Mononuclear cell (primary cell): ENCODE results near the gene SYT15. TPM values are rescaled to one million over a fixed set of nuclear protein-coding genes. Genes with fewer than 3 reads are reported as not detected.
"Not testable (repeated sequence)": the region's sequence is repeated elsewhere in the genome, so short reads cannot be mapped to it uniquely, and the experiment has no call there.

Source experiments
- H3K27me3 ChIP-seq: 2 replicates; pipeline ENCODE4 v1.6.0; 2011; ENCODE audit warnings: low read length, control low read depth; ENCODE audit not compliant: insufficient read depth
- H3K4me1 ChIP-seq: 2 replicates; pipeline ENCODE4 v1.5.1; 2011; ENCODE audit warnings: mild to moderate bottlenecking, low read length, control low read depth; ENCODE audit not compliant: insufficient read depth
- H3K4me3 ChIP-seq: 2 replicates; pipeline ENCODE4 v1.5.1; 2011; ENCODE audit warnings: mild to moderate bottlenecking, low read length, moderate library complexity
- H3K9me3 ChIP-seq: 2 replicates; pipeline ENCODE4 v1.5.1; 2011; ENCODE audit warnings: low read depth, mild to moderate bottlenecking, control low read depth, low read length
- total RNA-seq: library from RNA; depleted of rRNA; stranded (reverse); fragments of >200 nt; gene quantifications from one replicate; pipeline ENCODE4 v1.2.3, GENCODE V29; 2012

The SYT15 gene
- total RNA-seq, 1 donor, result 0.10 TPM

- Histone ChIP-seq H3K4me3 (no peak overlapping the region), H3K9me3 (no peaks in the 10 kb centered on the region), H3K27me3 (peaks cover 38% of the 10 kb centered on the region), H3K4me1 (no peaks in the 10 kb centered on the region)
These were observed 18.5 kb upstream of the SYT15 start for GRCh38 chr10:46560381-46560780.

GRCh38 chr10:46560952-46561351 lies 18.0 kb upstream of the SYT15 start:
- no peaks in the 10 kb centered on the region for H3K4me1 ChIP-seq
- no peaks in the 10 kb centered on the region for H3K9me3 ChIP-seq
- H3K27me3 ChIP-seq, result peaks cover 32% of the 10 kb centered on the region
- no peak overlapping the region for H3K4me3 ChIP-seq

GRCh38 chr10:46565591-46566332 lies 13.2 kb upstream of the SYT15 start:
- not testable (repeated sequence) for H3K27me3 ChIP-seq, H3K4me3 ChIP-seq, H3K9me3 ChIP-seq, H3K4me1 ChIP-seq

GRCh38 chr10:46567151-46567550 lies 11.8 kb upstream of the SYT15 start:
- not testable (repeated sequence) for H3K9me3 ChIP-seq, H3K4me3 ChIP-seq, H3K27me3 ChIP-seq, H3K4me1 ChIP-seq

GRCh38 chr10:46570655-46571054 lies 8.3 kb upstream of the SYT15 start:
- H3K27me3 ChIP-seq, H3K4me3 ChIP-seq, H3K4me1 ChIP-seq, H3K9me3 ChIP-seq: not testable (repeated sequence)

- not testable (repeated sequence) for H3K4me3 ChIP-seq, H3K4me1 ChIP-seq, H3K9me3 ChIP-seq, H3K27me3 ChIP-seq
These were observed 6.2 kb upstream of the SYT15 start for GRCh38 chr10:46572765-46573164.

- H3K4me3 ChIP-seq, H3K27me3 ChIP-seq, H3K9me3 ChIP-seq, H3K4me1 ChIP-seq: not testable (repeated sequence)
These were observed 5.6 kb upstream of the SYT15 start for GRCh38 chr10:46573314-46573713.

GRCh38 chr10:46573884-46574283 lies 5.0 kb upstream of the SYT15 start:
- not testable (repeated sequence) for H3K4me3 ChIP-seq

GRCh38 chr10:46577624-46578473 lies 1.1 kb upstream of the SYT15 start:
- H3K4me3 ChIP-seq, H3K27me3 ChIP-seq, H3K9me3 ChIP-seq: not testable (repeated sequence)

More at GRCh38 chr10:46573884-46574283, 5.0 kb upstream of the SYT15 start:
- not testable (repeated sequence) for H3K4me1 ChIP-seq, H3K27me3 ChIP-seq, H3K9me3 ChIP-seq

GRCh38 chr10:46579378-46579777 lies 450 bp downstream of the SYT15 start:
- not testable (repeated sequence) for H3K9me3 ChIP-seq, H3K4me1 ChIP-seq, H3K27me3 ChIP-seq, H3K4me3 ChIP-seq

More at GRCh38 chr10:46577624-46578473, 1.1 kb upstream of the SYT15 start:
- H3K4me1 ChIP-seq, result not testable (repeated sequence)

GRCh38 chr10:46581997-46582396 lies 3.1 kb downstream of the SYT15 start:
- not testable (repeated sequence) for H3K27me3 ChIP-seq, H3K4me3 ChIP-seq, H3K4me1 ChIP-seq, H3K9me3 ChIP-seq

- not testable (repeated sequence) for H3K27me3 ChIP-seq, H3K4me3 ChIP-seq, H3K4me1 ChIP-seq, H3K9me3 ChIP-seq
These were observed 3.6 kb downstream of the SYT15 start for GRCh38 chr10:46582568-46582967.

GRCh38 chr10:46584196-46584595 lies 5.3 kb downstream of the SYT15 start:
- H3K27me3 ChIP-seq, H3K4me3 ChIP-seq, H3K4me1 ChIP-seq, H3K9me3 ChIP-seq: not testable (repeated sequence)

- not testable (repeated sequence) for H3K4me3 ChIP-seq, H3K9me3 ChIP-seq, H3K4me1 ChIP-seq, H3K27me3 ChIP-seq
These were observed 6.3 kb downstream of the SYT15 start for GRCh38 chr10:46585246-46585645.

- H3K4me3 ChIP-seq, result not testable (repeated sequence)
These were observed 8.6 kb downstream of the SYT15 start for GRCh38 chr10:46587546-46587945.

GRCh38 chr10:46588221-46588620 lies 9.3 kb downstream of the SYT15 start:
- H3K4me1 ChIP-seq, H3K27me3 ChIP-seq, H3K4me3 ChIP-seq, H3K9me3 ChIP-seq: not testable (repeated sequence)

More at GRCh38 chr10:46587546-46587945, 8.6 kb downstream of the SYT15 start:
- H3K27me3 ChIP-seq, H3K4me1 ChIP-seq, H3K9me3 ChIP-seq: not testable (repeated sequence)
